ENCODE measurements around the gene CDKAL1. TPM values are rescaled to one million over a fixed set of nuclear protein-coding genes. Genes with fewer than 3 reads are reported as not detected.

The CDKAL1 gene
- total RNA-seq, 1 donor, result 20.0 TPM

DNA sequence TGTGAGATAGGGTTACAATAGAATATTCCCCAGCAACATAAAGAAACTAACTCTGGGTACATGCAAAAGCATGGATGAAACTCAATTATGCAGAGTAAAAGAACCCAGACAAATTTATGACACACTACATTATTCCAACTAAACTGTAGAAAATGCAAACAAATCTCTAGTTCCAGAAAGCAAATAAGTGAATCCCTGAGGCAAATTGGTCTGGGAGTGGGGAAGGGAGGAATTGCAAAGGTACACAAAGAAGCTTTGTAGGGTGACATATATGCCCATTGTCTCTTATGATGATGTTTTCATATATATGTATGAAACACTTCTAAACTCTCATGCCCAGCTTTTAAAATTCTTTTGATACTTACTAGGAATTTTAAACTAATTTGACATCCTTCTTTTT is 266.0 kb downstream of the CDKAL1 start:
- TF ChIP-seq, protein P1, sequence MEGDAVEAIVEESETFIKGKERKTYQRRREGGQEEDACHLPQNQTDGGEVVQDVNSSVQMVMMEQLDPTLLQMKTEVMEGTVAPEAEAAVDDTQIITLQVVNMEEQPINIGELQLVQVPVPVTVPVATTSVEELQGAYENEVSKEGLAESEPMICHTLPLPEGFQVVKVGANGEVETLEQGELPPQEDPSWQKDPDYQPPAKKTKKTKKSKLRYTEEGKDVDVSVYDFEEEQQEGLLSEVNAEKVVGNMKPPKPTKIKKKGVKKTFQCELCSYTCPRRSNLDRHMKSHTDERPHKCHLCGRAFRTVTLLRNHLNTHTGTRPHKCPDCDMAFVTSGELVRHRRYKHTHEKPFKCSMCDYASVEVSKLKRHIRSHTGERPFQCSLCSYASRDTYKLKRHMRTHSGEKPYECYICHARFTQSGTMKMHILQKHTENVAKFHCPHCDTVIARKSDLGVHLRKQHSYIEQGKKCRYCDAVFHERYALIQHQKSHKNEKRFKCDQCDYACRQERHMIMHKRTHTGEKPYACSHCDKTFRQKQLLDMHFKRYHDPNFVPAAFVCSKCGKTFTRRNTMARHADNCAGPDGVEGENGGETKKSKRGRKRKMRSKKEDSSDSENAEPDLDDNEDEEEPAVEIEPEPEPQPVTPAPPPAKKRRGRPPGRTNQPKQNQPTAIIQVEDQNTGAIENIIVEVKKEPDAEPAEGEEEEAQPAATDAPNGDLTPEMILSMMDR (IDR thresholded peaks at IDR 0.05; ENCODE audit: insufficient read depth, low read length), result no peak
- no peak for DNase-seq (ENCODE audit: low read depth)

DNA sequence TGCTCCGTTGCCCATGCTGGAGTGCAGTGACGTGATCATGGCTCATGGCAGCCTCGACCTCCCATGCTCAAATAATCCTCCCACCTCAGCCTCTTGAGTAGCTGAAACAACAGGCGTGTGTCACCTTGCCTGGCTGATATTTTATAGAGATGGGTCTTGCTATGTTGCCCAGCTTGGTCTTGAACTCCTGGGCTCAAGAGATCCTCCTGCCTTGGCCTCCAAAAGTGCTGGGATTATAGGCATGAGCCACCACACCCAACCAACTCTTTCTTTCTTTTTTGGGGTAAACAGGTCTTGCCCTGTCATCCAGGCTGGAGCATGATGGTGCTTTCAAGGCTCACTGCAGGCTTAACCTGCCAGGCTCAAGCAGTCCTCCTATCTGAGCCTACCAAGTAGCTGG is 266.4 kb downstream of the CDKAL1 start:
- no peak for DNase-seq (ENCODE audit: low read depth)
- no peak overlapping the region for H3K4me3 ChIP-seq (ENCODE audit: low read depth, low read length)
- TF ChIP-seq, protein P1 (IDR thresholded peaks at IDR 0.05; ENCODE audit: insufficient read depth, low read length), result no peak

More for the DNA sequence above, 266.0 kb downstream of the CDKAL1 start:
- H3K4me3 ChIP-seq (ENCODE audit: low read depth, low read length), result no peak overlapping the region

DNA sequence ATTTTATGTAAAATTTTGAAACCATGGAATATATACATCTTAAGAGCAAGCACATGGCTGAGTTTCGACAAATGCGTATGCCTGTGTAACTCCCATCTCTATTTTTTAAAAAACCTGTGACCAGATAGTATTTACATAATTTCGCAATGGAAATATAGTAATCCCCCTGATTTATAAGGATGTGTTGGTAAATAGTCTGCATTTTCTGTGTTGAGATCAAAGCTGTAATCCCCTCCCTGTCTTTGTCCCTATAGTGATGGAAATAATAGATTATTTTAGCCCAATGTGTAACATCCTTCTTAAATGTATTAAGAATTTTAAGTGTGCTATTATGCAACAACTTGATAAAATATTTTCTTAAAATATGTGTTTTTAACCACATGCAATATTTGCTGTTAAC is 267.3 kb downstream of the CDKAL1 start:
- no peak for DNase-seq (ENCODE audit: low read depth)
- H3K4me3 ChIP-seq (ENCODE audit: low read depth, low read length), result no peak overlapping the region
- TF ChIP-seq, protein P1 (IDR thresholded peaks at IDR 0.05; ENCODE audit: insufficient read depth, low read length), result no peak

DNA sequence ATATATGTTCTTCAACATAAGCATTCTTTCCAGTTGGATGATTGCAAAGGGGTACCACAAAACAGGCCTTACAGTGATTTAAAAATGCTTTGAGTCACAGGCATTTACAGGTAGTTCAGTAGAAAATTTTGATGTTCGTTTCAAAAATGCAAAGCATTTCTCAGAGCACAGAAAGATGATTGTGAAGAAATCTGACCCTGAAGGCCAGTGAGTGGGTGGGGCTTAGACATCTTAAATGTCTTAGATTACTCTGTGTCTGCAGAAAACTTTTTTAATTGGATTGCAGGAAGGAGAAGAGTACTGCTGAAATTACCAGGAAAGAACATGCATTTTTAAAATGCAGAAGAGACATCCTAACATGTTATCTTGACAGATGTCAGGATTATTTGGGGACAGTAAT is 268.3 kb downstream of the CDKAL1 start:
- no peak overlapping the region for H3K4me3 ChIP-seq (ENCODE audit: low read depth, low read length)
- TF ChIP-seq, protein P1 (IDR thresholded peaks at IDR 0.05; ENCODE audit: insufficient read depth, low read length), result no peak
- DNase-seq (ENCODE audit: low read depth), result no peak

DNA sequence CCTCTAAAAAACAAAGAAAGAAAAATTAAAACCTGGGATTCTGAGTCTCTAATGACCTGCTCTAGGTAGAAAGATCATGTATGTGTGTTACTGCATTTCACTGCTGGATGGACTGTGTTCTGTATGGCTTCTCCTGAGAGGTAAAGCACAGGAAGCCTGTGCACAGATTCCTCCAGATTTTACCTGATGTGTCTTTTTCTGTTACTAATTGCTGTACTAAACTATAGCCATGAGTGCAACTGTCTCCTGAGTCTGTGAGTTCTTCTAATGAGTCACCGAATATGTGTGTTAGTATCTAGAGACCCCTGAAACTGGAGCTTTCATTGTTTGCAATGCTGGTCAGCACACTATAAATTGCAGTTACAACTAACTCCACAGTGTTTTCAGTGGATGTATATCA is 270.8 kb downstream of the CDKAL1 start:
- TF ChIP-seq, protein P1 (IDR thresholded peaks at IDR 0.05; ENCODE audit: insufficient read depth, low read length), result no peak
- DNase-seq (ENCODE audit: low read depth), result no peak

DNA sequence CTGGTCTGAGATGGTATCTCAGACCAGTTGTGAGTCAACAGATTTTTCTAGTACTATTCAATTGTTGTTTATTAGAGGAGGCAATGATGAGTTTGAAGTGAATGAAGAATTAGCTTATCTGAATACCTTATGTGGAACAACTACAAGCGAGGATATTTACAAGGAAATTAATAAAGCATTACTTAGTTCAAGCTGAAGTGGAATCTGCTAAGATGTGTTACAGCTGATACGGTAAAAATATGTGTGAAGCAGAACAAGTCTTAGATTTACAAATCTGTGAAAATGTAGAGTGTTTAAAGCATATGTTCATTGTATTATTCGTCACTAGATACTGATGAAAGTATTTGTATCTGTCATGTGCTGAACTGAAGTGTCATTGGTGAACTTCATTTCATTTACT is 272.4 kb downstream of the CDKAL1 start:
- no peak for DNase-seq (ENCODE audit: low read depth)
- TF ChIP-seq, protein P1 (IDR thresholded peaks at IDR 0.05; ENCODE audit: insufficient read depth, low read length), result no peak
- no peak overlapping the region for H3K4me3 ChIP-seq (ENCODE audit: low read depth, low read length)

More for the DNA sequence above, 270.8 kb downstream of the CDKAL1 start:
- H3K4me3 ChIP-seq (ENCODE audit: low read depth, low read length), result no peak overlapping the region

DNA sequence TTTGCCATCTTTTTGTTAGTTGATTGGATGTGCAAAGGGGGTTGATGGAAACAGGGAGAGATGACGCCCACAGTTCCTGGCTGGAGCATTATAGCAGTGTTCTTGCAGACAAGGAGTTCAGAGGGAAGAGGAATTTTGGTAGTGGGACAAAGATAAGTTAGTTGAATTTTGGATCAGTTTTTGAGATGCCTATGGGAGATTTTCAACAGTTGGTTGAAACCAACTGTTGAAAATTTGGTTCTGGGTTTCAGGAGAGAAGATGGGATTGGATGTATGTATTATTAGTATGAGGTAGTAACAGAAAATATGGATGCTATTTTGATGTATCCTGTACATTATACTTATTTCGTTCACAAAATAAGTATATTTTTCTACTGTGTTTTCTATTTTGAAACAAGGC is 274.2 kb downstream of the CDKAL1 start:
- TF ChIP-seq, protein P1 (IDR thresholded peaks at IDR 0.05; ENCODE audit: insufficient read depth, low read length), result no peak
- no peak for DNase-seq (ENCODE audit: low read depth)
- H3K4me3 ChIP-seq (ENCODE audit: low read depth, low read length), result no peak overlapping the region
